MG63 (cell line): ENCODE data around the gene FAM204A. TPM values are rescaled to one million over a fixed set of nuclear protein-coding genes. Genes with fewer than 3 reads are reported as not detected.
A peak's percentile ranks its signal among the peaks of the same experiment; 100 is the strongest.

Experiments used
- DNase-seq: peaks from one replicate; pipeline ENCODE4 v3.0.0-alpha.2; 2020
- H3K27me3 ChIP-seq: fragments of 250-450 bp; sonication (Bioruptor Pico); 2 replicates; pipeline ENCODE4 v1.5.1; 2020; ENCODE audit warnings: mild to moderate bottlenecking, moderate library complexity
- H3K36me3 ChIP-seq: fragments of 250-450 bp; sonication (Bioruptor Pico); 2 replicates; pipeline ENCODE4 v1.5.1; 2020; ENCODE audit warnings: mild to moderate bottlenecking, moderate library complexity
- H3K4me3 ChIP-seq: fragments of 250-450 bp; sonication (Bioruptor Pico); 2 replicates; pipeline ENCODE4 v1.5.1; 2020; ENCODE audit warnings: mild to moderate bottlenecking, moderate library complexity
- H3K9me3 ChIP-seq: fragments of 250-450 bp; sonication (Bioruptor Pico); 2 replicates; pipeline ENCODE4 v1.5.1; 2020; ENCODE audit warnings: mild to moderate bottlenecking, moderate library complexity
- total RNA-seq: library from RNA; depleted of rRNA; stranded (reverse); fragments of >200 nt; shearing (Covaris generic); gene quantifications from 2 replicates; pipeline ENCODE4 v1.2.3, GENCODE V29; 2014; ENCODE audit warnings: low replicate concordance; rRNA removed

FAM204A gene
- 141 and 225 TPM in 2 replicates for total RNA-seq

DNA sequence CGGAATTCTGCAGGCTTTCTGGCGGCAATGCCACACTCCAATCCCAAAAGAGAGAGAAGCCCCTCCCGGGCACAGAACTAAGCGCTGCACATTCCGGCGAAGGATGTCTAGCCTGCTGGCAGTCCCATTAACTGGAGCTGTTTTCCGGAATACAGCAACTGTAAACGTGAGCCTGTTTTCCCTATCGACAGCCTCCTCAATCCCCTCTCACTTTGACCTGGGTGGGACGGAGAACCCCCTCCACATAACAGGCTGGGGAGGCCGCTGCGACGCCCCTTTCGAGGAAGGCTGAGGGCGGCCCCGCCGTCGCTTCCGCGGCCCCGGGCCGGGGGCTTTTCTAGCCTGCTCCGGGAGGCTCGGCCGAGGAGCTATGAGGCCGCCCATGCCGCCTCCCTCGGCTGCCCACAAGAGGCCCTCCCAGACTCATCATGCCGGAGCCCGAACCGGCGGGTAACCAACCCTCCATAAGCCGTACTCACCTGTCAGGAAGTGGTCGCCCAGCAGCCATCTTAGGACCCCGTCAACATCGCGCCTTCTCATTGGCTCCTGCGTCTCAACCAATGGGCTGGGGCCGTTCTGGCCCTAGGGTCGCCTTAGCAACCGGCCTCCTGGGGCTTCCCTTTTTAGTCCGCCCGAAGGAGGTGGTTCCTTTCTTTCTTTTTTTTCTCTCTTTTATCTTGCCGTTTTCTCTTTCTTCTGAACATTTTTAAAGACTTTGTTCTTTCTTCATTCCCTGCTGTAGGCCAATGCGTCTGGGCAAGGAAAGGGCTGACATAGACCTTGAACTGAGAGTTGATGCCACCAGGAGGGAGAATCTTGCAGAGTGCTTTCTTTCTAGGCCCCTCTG lies at the start of gene FAM204A:
Gene FAM204A, minus strand, starts transcription at position 534 of the 847 bp plus-strand sequence. CDS start 5,909 bp downstream, outside the sequence.
- peaks cover 7% of the 10 kb centered on the region; the same call in 1 of the 2 replicates for H3K36me3 ChIP-seq
- peaks cover 8% of the 10 kb centered on the region; the same call in 1 of the 2 replicates for H3K27me3 ChIP-seq
- DNase-seq = peak; percentile 85
- peak within 1 kb of the TSS; percentile 76 for H3K4me3 ChIP-seq
- no peaks in the 10 kb centered on the region for H3K9me3 ChIP-seq

DNA sequence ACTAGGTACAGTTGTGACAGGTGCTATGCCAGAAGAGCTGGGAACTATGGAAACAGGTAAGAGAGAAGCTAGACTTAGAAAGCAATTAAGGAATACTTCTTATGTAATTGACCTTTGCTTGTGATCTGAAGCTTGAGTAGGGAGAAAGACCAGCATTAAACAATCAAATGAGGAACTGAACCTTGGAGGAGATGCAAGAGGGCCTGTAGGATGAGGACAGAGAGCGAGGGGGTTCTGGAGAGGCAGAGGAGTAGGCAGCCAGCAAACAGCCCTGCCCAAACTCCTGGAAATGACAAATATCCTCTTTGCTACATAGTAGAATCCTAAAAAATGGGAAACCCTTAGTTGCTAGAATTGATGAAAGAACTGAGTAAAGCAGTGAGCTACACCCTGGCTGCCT lies 41.6 kb upstream of the FAM204A start:
- H3K4me3 ChIP-seq = no peak overlapping the region
- peaks cover 16% of the 10 kb centered on the region for H3K27me3 ChIP-seq
- DNase-seq = no peak
- H3K9me3 ChIP-seq = no peaks in the 10 kb centered on the region
- no peaks in the 10 kb centered on the region for H3K36me3 ChIP-seq

DNA sequence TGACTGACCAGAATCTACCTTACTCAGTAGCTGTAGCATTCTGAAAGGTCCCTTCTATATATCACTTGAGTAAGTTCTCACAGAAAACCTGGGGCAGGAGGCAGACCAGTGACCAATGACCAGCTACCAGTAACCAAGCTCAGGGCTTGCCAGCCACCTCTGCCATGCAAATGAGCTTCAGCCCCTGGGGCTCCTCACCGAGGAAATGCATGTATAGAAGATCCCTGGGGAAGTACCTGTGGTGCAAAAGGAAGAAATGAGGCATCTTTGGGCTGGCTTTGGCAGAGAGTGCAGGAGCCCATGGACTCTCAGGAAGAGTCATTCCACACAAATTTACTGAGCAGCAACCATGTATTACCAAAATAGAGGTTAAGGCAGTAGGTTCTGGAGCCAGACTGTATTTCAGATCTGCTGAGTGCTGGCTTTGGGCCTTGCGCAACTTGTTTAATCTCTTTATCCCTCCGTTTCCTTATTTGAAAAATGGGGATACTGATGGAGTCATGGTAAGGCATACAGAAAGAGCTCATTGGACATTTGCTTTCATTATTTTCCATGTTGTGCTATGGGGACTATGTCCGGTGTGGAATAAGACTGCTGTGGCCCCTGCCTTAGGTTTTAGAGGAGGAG lies 41.1 kb upstream of the FAM204A start:
- DNase-seq = no peak
- Histone ChIP-seq H3K4me3 (no peak overlapping the region), H3K36me3 (no peaks in the 10 kb centered on the region), H3K9me3 (no peaks in the 10 kb centered on the region), H3K27me3 (peaks cover 16% of the 10 kb centered on the region)

DNA sequence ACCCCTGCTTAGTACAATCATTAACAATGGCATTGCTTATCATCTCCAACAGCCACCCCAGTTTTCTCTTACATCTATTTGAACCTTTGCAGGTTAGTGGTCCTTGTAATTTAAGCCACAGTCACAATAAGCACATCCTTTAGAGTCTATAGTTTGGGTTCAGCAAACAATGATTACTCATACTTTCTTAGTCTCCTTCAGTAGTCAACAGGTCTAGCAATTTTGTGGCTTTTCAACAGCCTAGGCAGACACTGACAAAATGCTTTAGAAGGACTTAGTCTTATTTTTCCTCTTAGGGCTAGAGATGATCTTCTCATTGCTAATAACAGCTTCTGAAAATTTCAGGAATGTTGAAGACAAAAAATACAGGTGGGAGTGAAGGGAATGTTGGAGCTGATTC lies 32.3 kb upstream of the FAM204A start:
- Histone ChIP-seq H3K36me3 (no peaks in the 10 kb centered on the region), H3K4me3 (no peak overlapping the region), H3K9me3 (no peaks in the 10 kb centered on the region), H3K27me3 (peaks cover 9% of the 10 kb centered on the region)
- no peak for DNase-seq

DNA sequence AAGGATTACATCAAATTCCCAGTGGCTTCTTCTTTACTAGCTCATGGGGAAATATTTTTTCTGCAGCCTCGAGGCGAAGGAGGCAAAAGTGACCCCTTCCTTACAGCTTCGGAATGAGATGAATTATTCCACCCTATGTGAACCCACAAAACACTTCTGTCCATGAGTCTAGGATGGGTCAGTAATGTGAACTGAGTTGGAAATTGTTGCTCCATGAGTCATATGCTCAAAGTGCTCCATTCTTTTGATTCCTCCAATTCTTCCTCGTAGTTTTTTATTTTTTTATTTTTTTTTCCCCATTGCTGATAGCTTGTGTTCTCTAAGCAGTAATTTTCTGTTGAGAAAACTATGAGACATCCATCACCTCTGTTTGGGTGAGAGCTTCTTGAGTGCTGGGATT lies 31.7 kb upstream of the FAM204A start:
- no peaks in the 10 kb centered on the region for H3K36me3 ChIP-seq
- H3K4me3 ChIP-seq = no peak overlapping the region
- no peaks in the 10 kb centered on the region for H3K9me3 ChIP-seq
- peaks cover 9% of the 10 kb centered on the region for H3K27me3 ChIP-seq
- no peak for DNase-seq

DNA sequence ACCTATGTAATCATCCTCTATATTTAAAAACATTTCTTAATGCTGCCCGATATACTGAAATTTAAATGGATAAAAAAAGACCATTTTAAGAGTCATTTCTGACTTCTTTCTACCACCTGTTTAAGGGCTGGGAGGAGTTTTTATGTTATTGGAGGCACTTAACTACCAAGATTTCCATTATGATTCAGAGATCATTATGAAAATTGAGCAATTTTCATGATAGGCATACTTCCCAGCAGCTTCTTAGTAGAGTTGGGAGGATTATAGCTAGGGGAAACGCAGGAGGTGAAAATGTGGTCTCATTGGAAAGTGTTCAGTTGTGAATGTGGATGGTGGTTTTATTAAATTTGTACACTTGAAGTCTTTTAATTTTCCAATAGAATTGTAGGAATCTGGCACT lies 28.4 kb upstream of the FAM204A start:
- Histone ChIP-seq H3K9me3 (0 out of 2 replicates have a peak, but pooled peaks cover 2% of the 10 kb centered on the region), H3K4me3 (no peak overlapping the region), H3K36me3 (no peaks in the 10 kb centered on the region), H3K27me3 (peaks cover 9% of the 10 kb centered on the region)
- no peak for DNase-seq

DNA sequence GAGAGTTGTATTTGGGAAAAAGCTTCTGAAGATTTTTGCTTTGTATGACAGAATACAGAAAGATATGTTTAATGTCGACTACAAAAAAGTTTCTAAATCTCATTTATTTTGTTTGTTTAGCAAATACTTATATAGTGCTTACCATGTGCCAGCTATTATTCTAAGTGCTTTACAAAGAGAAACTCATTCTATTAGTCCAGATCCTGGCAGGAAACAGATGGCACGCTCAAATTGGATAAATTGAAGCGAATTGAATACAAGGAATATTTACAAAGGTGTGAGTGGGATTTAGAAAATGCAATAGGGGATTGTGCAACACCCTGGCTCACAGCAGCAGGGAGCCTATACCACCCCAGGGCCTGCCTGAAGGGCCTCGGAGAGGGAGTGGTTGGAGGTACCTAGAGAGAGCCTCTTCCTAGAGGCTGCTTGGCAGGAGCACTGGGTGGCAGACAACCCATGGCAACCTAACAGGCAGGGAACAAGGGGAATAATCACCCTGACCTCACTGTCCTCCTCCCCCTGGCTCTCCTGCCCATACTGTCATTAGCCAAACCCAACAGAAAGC lies 27.6 kb upstream of the FAM204A start:
- Histone ChIP-seq H3K4me3 (no peak overlapping the region), H3K9me3 (0 out of 2 replicates have a peak, but pooled peaks cover 2% of the 10 kb centered on the region), H3K27me3 (peaks cover 9% of the 10 kb centered on the region), H3K36me3 (no peaks in the 10 kb centered on the region)
- no peak for DNase-seq

DNA sequence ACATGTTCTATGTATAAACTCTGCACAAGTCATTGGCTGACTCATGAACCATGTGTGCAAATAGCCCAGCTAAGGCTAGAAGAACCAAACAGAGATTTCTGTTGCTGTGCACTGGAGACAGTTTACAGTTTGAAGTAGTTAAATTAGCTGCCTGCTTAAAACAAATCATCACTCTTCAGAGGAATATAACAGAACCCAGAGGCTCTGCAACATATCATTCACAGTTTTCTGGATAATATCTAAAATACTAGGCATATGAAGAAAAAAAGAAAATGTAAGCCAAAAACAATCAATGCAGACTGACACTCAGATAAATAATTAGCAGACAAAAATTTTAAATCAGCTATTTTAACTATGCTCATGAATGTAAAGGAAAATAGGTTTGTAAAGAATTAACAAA lies 23.6 kb upstream of the FAM204A start:
- Histone ChIP-seq H3K4me3 (no peak overlapping the region), H3K36me3 (no peaks in the 10 kb centered on the region), H3K27me3 (peaks cover 6% of the 10 kb centered on the region; the same call in 1 of the 2 replicates), H3K9me3 (0 out of 2 replicates have a peak, but pooled peaks cover 2% of the 10 kb centered on the region)
- DNase-seq = no peak

DNA sequence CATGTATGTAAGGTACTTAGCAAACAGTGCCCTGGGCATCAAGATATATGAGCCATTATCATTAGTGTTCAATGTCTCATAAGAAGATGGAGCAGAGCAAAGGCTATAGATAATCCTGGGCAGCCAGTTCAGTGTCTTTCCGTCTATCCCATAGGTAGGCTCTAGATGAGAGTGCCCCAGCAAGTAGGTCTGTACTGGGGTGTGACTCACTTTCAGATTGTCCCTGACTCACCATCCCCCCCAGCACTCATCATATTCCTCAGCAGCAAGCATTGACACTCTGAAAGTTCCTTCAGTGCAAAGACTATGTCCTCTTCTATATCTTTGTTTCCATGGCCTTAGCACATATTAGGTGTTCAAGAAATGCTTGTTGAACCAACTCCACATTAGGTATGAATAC lies 20.0 kb upstream of the FAM204A start:
- Histone ChIP-seq H3K4me3 (no peak overlapping the region), H3K36me3 (no peaks in the 10 kb centered on the region), H3K9me3 (0 out of 2 replicates have a peak, but pooled peaks cover 2% of the 10 kb centered on the region), H3K27me3 (peaks cover 14% of the 10 kb centered on the region)
- no peak for DNase-seq

DNA sequence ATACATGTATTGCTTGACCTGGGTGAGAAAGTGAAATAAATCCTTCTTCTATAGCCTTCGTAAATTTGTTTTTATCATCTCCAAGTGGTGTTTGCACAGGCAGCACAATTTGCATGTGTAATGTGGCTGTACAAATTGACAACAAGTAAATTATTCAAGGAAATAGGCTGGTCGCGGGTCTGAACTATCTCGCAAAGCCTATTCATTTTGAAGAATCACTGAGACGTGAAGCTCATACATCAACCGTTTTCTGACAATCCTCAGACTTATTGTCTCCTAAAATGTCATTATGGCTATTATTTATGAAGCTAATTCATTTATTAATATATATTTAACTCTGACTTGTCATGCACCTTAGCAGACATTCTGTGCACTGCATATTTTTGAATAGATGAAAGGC lies 16.2 kb upstream of the FAM204A start:
- no peak for DNase-seq
- Histone ChIP-seq H3K4me3 (no peak overlapping the region), H3K27me3 (peaks cover 16% of the 10 kb centered on the region), H3K9me3 (no peaks in the 10 kb centered on the region), H3K36me3 (no peaks in the 10 kb centered on the region)

DNA sequence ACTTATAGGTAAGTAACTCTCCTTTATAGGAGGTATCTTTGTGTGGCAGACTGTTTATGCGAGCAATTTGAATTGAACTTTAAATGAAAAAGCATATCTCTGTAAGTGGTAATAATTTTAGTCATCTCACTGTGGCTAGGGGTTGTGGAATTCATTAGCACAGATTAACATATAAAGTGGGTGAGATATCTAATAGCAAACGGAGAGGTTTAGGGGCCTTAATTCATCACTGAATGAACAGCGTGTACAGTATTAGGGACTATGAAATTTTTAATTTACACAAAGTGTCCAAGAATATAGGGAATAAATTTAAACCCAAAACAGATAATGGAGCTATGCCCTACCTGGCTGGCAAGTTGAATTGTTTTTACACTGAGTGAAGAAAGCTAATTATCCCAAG lies 15.7 kb upstream of the FAM204A start:
- no peak for DNase-seq
- Histone ChIP-seq H3K27me3 (peaks cover 18% of the 10 kb centered on the region), H3K36me3 (no peaks in the 10 kb centered on the region), H3K4me3 (no peak overlapping the region), H3K9me3 (no peaks in the 10 kb centered on the region)

DNA sequence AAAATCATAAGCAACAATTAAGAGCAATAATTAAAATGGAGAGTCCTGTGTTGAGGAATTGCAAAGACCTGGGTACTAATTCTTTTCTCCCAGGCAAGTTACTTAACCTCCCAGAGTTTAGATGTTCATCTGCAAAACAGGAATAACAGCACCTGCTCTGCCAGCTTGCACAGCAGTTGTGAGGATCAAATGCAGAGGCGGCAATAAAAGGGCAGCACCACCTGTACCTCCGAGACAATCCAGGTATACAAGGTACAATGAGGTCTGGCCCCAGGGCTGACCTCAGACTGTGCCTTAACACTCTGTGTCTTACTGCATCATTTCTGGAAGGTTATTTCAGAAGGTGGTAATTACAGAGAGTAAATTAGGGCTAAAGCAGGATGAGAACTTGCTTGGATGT lies 14.5 kb upstream of the FAM204A start:
- no peak overlapping the region for H3K4me3 ChIP-seq
- H3K36me3 ChIP-seq = no peaks in the 10 kb centered on the region
- H3K27me3 ChIP-seq = peaks cover 21% of the 10 kb centered on the region
- no peaks in the 10 kb centered on the region for H3K9me3 ChIP-seq
- DNase-seq = no peak

DNA sequence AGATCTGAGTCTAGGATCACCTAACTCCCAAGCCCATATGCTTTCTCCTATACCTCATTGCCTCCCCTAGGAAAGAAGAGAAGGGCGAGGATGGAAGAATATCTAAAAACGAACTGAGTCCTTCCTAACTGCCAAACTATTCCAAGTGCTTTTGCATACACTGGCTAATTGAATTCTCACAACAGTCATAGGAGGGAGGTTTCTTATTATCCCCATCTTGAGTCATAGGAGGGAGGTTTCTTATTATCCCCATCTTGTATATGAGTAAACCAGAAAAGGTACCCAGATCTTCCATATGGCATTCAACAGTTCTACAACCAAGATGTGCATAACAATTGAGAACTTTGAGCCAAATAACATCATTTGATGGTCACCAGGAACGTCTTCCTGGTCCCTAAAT lies 13.1 kb upstream of the FAM204A start:
- H3K27me3 ChIP-seq = peaks cover 16% of the 10 kb centered on the region
- H3K9me3 ChIP-seq = no peaks in the 10 kb centered on the region
- no peak overlapping the region for H3K4me3 ChIP-seq
- DNase-seq = no peak
- no peaks in the 10 kb centered on the region for H3K36me3 ChIP-seq

DNA sequence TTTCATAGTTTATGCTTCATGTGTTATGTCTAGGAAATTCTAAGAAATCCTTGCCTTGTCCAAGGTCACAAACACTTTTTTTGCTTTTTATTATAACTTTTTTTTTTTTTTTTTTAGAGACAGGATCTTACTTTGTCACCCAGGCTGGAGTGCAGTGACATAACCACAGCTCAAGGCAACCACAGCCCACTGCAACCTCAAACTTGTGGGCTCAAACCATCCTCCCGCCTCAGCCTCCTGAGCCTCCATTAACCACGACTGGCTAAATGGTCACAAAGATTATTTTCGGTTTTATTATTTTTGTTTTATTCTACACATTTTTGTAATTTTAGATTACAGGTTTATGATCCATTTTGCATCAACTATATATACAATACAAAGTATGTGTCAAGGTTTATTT lies 7.1 kb upstream of the FAM204A start:
- H3K9me3 ChIP-seq = no peaks in the 10 kb centered on the region
- peaks cover 19% of the 10 kb centered on the region for H3K27me3 ChIP-seq
- DNase-seq = no peak
- no peaks in the 10 kb centered on the region for H3K36me3 ChIP-seq
- no peak overlapping the region for H3K4me3 ChIP-seq

DNA sequence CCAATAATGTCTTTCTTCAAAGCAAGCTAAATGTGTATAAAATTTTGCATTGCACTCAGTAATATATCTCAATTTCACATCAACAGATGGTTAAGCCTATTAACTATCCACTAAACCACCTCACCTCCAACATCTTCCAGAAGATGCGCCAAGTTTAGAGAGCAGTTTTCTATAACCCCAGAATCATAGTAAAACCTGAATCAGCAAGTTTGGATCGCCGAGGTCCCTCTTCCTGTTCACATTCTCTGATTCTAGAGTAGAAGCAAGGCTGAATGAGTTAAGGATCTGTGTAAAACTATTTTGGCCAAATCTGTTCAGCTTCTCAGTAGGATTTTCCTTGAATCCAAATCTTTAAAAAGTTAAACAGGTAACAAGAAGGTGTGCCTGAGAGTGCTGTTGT lies 1.4 kb upstream of the FAM204A start:
- Histone ChIP-seq H3K9me3 (no peaks in the 10 kb centered on the region), H3K4me3 (no peak overlapping the region), H3K27me3 (peaks cover 8% of the 10 kb centered on the region; the same call in 1 of the 2 replicates), H3K36me3 (peaks cover 7% of the 10 kb centered on the region; the same call in 1 of the 2 replicates)
- no peak for DNase-seq

DNA sequence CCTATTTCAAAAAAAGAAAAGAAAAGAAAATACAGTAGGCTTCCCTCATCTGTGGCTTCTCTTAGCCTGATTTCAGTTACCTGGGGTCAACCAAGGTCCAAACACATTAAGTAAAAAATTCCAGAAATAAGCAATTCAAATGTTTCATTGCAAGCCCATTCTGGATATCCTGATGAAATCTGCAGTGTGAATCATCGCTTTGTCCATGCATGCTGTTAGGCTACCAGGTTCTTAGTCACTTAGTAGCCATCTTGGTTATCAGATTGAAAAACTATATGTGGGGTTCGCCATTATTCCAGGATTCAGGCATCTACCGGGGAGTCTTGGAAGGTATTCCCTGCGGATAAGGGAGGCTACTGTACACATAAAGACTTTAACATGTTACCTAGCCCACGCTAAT lies 991 bp upstream of the FAM204A start:
- H3K27me3 ChIP-seq = peaks cover 8% of the 10 kb centered on the region; the same call in 1 of the 2 replicates
- H3K9me3 ChIP-seq = no peaks in the 10 kb centered on the region
- DNase-seq = no peak
- H3K36me3 ChIP-seq = peaks cover 7% of the 10 kb centered on the region; the same call in 1 of the 2 replicates
- H3K4me3 ChIP-seq = no peak overlapping the region

DNA sequence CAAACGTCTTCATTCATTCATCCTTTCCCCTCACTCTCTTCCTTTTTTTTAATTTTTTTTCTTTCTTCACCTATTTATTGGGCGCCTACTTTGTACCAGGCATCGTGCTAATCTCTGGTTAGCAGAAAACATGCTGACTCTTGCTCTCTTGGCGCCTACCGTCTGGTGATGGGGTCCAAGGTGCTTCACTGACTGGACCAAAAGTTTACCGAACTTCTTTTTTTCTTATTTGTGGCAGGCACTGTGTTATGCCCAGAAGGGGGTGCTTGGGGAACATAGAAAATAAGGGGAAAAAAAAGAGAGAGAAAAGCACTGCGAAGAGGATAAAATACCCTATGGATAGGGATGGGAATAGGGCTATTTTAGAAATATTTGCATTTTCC lies 505 bp upstream of the FAM204A start:
- peaks cover 8% of the 10 kb centered on the region; the same call in 1 of the 2 replicates for H3K27me3 ChIP-seq
- peak overlapping the region; percentile 76 for H3K4me3 ChIP-seq
- H3K36me3 ChIP-seq = peaks cover 7% of the 10 kb centered on the region; the same call in 1 of the 2 replicates
- H3K9me3 ChIP-seq = no peaks in the 10 kb centered on the region
- no peak for DNase-seq
